Smooth muscle cell (in vitro differentiated cells): ENCODE measurements around the gene OTOP2. TPM values are rescaled to one million over a fixed set of nuclear protein-coding genes. Genes with fewer than 3 reads are reported as not detected.
A peak's percentile ranks its signal among the peaks of the same experiment; 100 is the strongest.

ENCODE experiments used
- DNase-seq: peaks from one replicate; lab custom pipeline; 2025; ENCODE audit not compliant: unreplicated experiment; lab: John Stamatoyannopoulos, UW
- H2AFZ ChIP-seq: fragments of 200-600 bp; sonication (generic); 2 replicates; pipeline ENCODE4 v1.6.0; 2016; ENCODE audit warnings: antibody characterized with exemption, low read depth, mild to moderate bottlenecking
- H3F3A ChIP-seq: fragments of 200-600 bp; sonication (generic); 2 replicates; pipeline ENCODE4 v1.6.0; 2017; ENCODE audit warnings: antibody characterized with exemption, low read depth
- H3K27ac ChIP-seq: fragments of 200-600 bp; sonication (generic); 2 replicates; pipeline ENCODE4 v1.5.1; 2016; ENCODE audit warnings: low read depth, mild to moderate bottlenecking
- H3K27me3 ChIP-seq: fragments of 200-600 bp; sonication (generic); 2 replicates; pipeline ENCODE4 v1.6.1; 2016; ENCODE audit warnings: low read depth, mild to moderate bottlenecking
- H3K36me3 ChIP-seq: fragments of 200-600 bp; sonication (generic); 2 replicates; pipeline ENCODE4 v1.5.1; 2016; ENCODE audit warnings: low read depth
- H3K4me1 ChIP-seq: fragments of 200-600 bp; sonication (generic); 2 replicates; pipeline ENCODE4 v1.5.1; 2016; ENCODE audit warnings: low read depth
- H3K4me2 ChIP-seq: fragments of 200-600 bp; sonication (generic); 2 replicates; pipeline ENCODE4 v1.6.0; 2016; ENCODE audit warnings: mild to moderate bottlenecking
- H3K4me3 ChIP-seq: fragments of 200-600 bp; sonication (generic); 2 replicates; pipeline ENCODE4 v1.5.1; 2016; ENCODE audit warnings: mild to moderate bottlenecking
- H3K79me2 ChIP-seq: fragments of 200-600 bp; sonication (generic); 2 replicates; pipeline ENCODE4 v1.6.0; 2016; ENCODE audit warnings: low read depth, mild to moderate bottlenecking
- H3K9ac ChIP-seq: fragments of 200-600 bp; sonication (generic); 2 replicates; pipeline ENCODE4 v1.6.0; 2016; ENCODE audit warnings: low read depth
- H3K9me3 ChIP-seq: fragments of 200-600 bp; sonication (generic); replicated peaks from 2 replicates; pipeline ENCODE4 v1.5.1; 2016; ENCODE audit warnings: low read depth
- H4K20me1 ChIP-seq: fragments of 200-600 bp; sonication (generic); 2 replicates; pipeline ENCODE4 v1.6.0; 2016; ENCODE audit warnings: low read depth
- CTCF ChIP-seq: fragments of 200-600 bp; sonication (generic); IDR thresholded peaks from 2 replicates; pipeline ENCODE4 v1.5.1; 2017; ENCODE audit warnings: borderline replicate concordance, mild to moderate bottlenecking, antibody characterized with exemption; ENCODE audit not compliant: insufficient read depth, poor library complexity, severe bottlenecking
- WGBS: methylation state at CpG from one replicate; pipeline ENCODE4 v1.1.7; 2016; ENCODE audit warnings: low lambda C conversion rate; 5-methylcytosine and 5-hydroxymethylcytosine counted together
- polyA plus RNA-seq: library from polyadenylated mRNA; unstranded; fragments of >200 nt; fragmentation: Nextera tagmentation; extraction: Ambion mirVana; gene quantifications from 2 replicates; pipeline ENCODE4 v1.2.1, GENCODE V29; 2016
- total RNA-seq: library from RNA; depleted of rRNA; stranded (reverse); fragments of >200 nt; gene quantifications from 2 replicates; pipeline ENCODE4 v1.2.3, GENCODE V29; 2014

The OTOP2 gene
- total and polyA plus RNA-seq, 2 experiments from 2014 or later, result not detected

- Histone ChIP-seq H3K9ac (no peak overlapping the region), H3K79me2 (no peaks in the 10 kb centered on the region), H3F3A (no peaks in the 10 kb centered on the region), H2AFZ (no peak overlapping the region), H3K9me3 (no peaks in the 10 kb centered on the region), H4K20me1 (no peaks in the 10 kb centered on the region), H3K36me3 (no peaks in the 10 kb centered on the region), H3K4me3 (no peak overlapping the region), H3K4me1 (no peaks in the 10 kb centered on the region), H3K4me2 (no peak overlapping the region), H3K27ac (no peak overlapping the region), H3K27me3 (no peaks in the 10 kb centered on the region)
- WGBS, result 53% methylated on average over 33 of the region's 33 CpGs
- peak; percentile 49 for DNase-seq
- TF ChIP-seq CTCF, result peak; percentile 90
Measured at GRCh38 chr17:74957935-74958740, 34.1 kb downstream of the OTOP2 start.

- H3K27me3 ChIP-seq, result no peaks in the 10 kb centered on the region
- H3K9me3 ChIP-seq, result no peaks in the 10 kb centered on the region
- 78% methylated on average over 14 of the region's 14 CpGs for WGBS
- H3K27ac ChIP-seq, result no peak overlapping the region
- no peak overlapping the region for H3K4me3 ChIP-seq
- no peak for TF ChIP-seq CTCF
- no peaks in the 10 kb centered on the region for H3K4me1 ChIP-seq
- no peak overlapping the region for H3K4me2 ChIP-seq
- H3K36me3 ChIP-seq, result no peaks in the 10 kb centered on the region
- no peaks in the 10 kb centered on the region for H3K79me2 ChIP-seq
- no peak for DNase-seq
- no peak overlapping the region for H3K9ac ChIP-seq
- no peaks in the 10 kb centered on the region for H4K20me1 ChIP-seq
- no peak overlapping the region for H2AFZ ChIP-seq
- no peaks in the 10 kb centered on the region for H3F3A ChIP-seq
Measured at GRCh38 chr17:74959826-74960515, 35.9 kb downstream of the OTOP2 start.

- H3K36me3 ChIP-seq, result no peaks in the 10 kb centered on the region
- H3K4me1 ChIP-seq, result no peaks in the 10 kb centered on the region
- no peak overlapping the region for H3K9ac ChIP-seq
- no peaks in the 10 kb centered on the region for H4K20me1 ChIP-seq
- no peaks in the 10 kb centered on the region for H3K79me2 ChIP-seq
- H2AFZ ChIP-seq, result no peak overlapping the region
- peak overlapping the region; percentile 39 for H3K4me2 ChIP-seq
- no peaks in the 10 kb centered on the region for H3K27me3 ChIP-seq
- no peaks in the 10 kb centered on the region for H3F3A ChIP-seq
- no peak overlapping the region for H3K27ac ChIP-seq
- WGBS, result 33% methylated on average over 19 of the region's 19 CpGs
- peak; percentile 42 for TF ChIP-seq CTCF
- no peaks in the 10 kb centered on the region for H3K9me3 ChIP-seq
- H3K4me3 ChIP-seq, result no peak overlapping the region
- DNase-seq, result no peak
Measured at GRCh38 chr17:74960570-74961342, 36.7 kb downstream of the OTOP2 start.
